GM12878 (cell line): Measurements from ENCODE around the gene BTG1. TPM values are rescaled to one million over a fixed set of nuclear protein-coding genes. Genes with fewer than 3 reads are reported as not detected.

Experiments used
- ATAC-seq: fragments of 200-7000 bp; cut with Tn5 transposase; 3 replicates; pipeline ENCODE4 v1.9.1; 2020; ENCODE audit warnings: mild to moderate bottlenecking, moderate library complexity
- BruUV-seq: library from RNA; stranded (reverse); fragments of 400-500 nt; replicated peaks from 2 replicates; lab custom pipeline; 2021; lab: Mats Ljungman, UMichigan
- CTCF ChIA-PET: fragments of 300-600 bp; sonication (Branson Sonifier 250); formaldehyde crosslinking; extraction: SDS; loops from one replicate; lab custom pipeline; 2021; ENCODE audit warnings: inconsistent platforms; lab: Yijun Ruan, JAX
- POLR2A ChIA-PET: fragments of 350-600 bp; formaldehyde crosslinking; extraction: SDS; loops from one replicate; lab custom pipeline; 2021; ENCODE audit warnings: inconsistent platforms; lab: Charles Lee
- RAD21 ChIA-PET: fragments of 300-600 bp; sonication (Branson Sonifier 250); formaldehyde crosslinking; loops from one replicate; lab custom pipeline; 2023; ENCODE audit warnings: antibody characterized with exemption; ENCODE audit not compliant: unreplicated experiment; lab: Charles Lee
- SMC1A ChIA-PET: fragments of 300-600 bp; sonication (Branson Sonifier 250); formaldehyde crosslinking; loops from one replicate; lab custom pipeline; 2023; ENCODE audit not compliant: unreplicated experiment, uncharacterized antibody; lab: Charles Lee
- DNase-seq: peaks from one replicate; pipeline ENCODE4 v3.0.0-alpha.2; 2011; ENCODE audit warnings: low read depth, low spot score
- FAIRE-seq: peaks from 3 replicates; lab custom pipeline; 2011; peaks lifted over from hg19 to GRCh38; lab: Jason Lieb, UNC
- H2AFZ ChIP-seq: 2 replicates; pipeline ENCODE4 v1.6.0; 2011; ENCODE audit warnings: low read depth, low read length, control low read depth; ENCODE audit not compliant: control insufficient read depth
- H3K27ac ChIP-seq: 2 replicates; pipeline ENCODE4 v1.5.1; 2011; ENCODE audit warnings: control low read depth; ENCODE audit not compliant: control insufficient read depth, insufficient read depth
- H3K27me3 ChIP-seq, 2 experiments: replicated peaks in 1 of 2; 2 replicates each; pipeline versions ENCODE4 v1.6.0 to v1.6.1; 2011; ENCODE audit warnings: low read length in 1 of 2; ENCODE audit not compliant: control insufficient read depth in 2 of 2, insufficient read depth in 2 of 2
- H3K36me3 ChIP-seq, 2 experiments: 2 replicates each; pipeline ENCODE4 v1.5.1; 2011; ENCODE audit warnings: low read length in 1 of 2; ENCODE audit not compliant: control insufficient read depth in 2 of 2, insufficient read depth in 2 of 2
- H3K4me1 ChIP-seq: 2 replicates; pipeline ENCODE4 v1.6.1; 2011; ENCODE audit warnings: mild to moderate bottlenecking, low read length, moderate library complexity, mixed read lengths; ENCODE audit not compliant: control insufficient read depth, insufficient read depth
- H3K4me2 ChIP-seq: 2 replicates; pipeline ENCODE4 v1.6.0; 2011; ENCODE audit warnings: control low read depth; ENCODE audit not compliant: control insufficient read depth, insufficient read depth
- H3K4me3 ChIP-seq: fragments of 200-600 bp; sonication (generic); 2 replicates; pipeline ENCODE4 v1.5.1; 2016
- H3K79me2 ChIP-seq: 2 replicates; pipeline ENCODE4 v1.6.0; 2011; ENCODE audit warnings: low read length; ENCODE audit not compliant: control insufficient read depth, insufficient read depth
- H3K9ac ChIP-seq: 2 replicates; pipeline ENCODE4 v1.8.0; 2011; ENCODE audit warnings: low read length, control low read depth, mixed read lengths; ENCODE audit not compliant: control insufficient read depth, insufficient read depth
- H3K9me3 ChIP-seq: replicated peaks from 3 replicates; pipeline ENCODE4 v1.5.1; 2011; ENCODE audit warnings: mild to moderate bottlenecking, low read length; ENCODE audit not compliant: control insufficient read depth, insufficient read depth
- H4K20me1 ChIP-seq: 2 replicates; pipeline ENCODE4 v1.6.0; 2011; ENCODE audit not compliant: control insufficient read depth, insufficient read depth
- ASH2L ChIP-seq: fragments of 300-600, 200-600 bp; sonication (generic); IDR thresholded peaks from 2 replicates; pipeline ENCODE4 v1.6.1; 2017; ENCODE audit warnings: low read depth, mild to moderate bottlenecking, borderline replicate concordance
- BACH1 ChIP-seq: fragments of 450-650 bp; IDR thresholded peaks from 2 replicates; pipeline ENCODE4 v1.6.1; 2017; ENCODE audit warnings: mild to moderate bottlenecking, borderline replicate concordance
- CBX3 ChIP-seq: fragments of 200-600 bp; sonication (generic); IDR thresholded peaks from 2 replicates; pipeline ENCODE4 v1.6.1; 2016; ENCODE audit warnings: low read depth, borderline replicate concordance
- CREB1 ChIP-seq: IDR thresholded peaks from 2 replicates; pipeline ENCODE4 v1.6.1; 2012; ENCODE audit warnings: low read depth, mild to moderate bottlenecking, inconsistent platforms
- ESRRA ChIP-seq: IDR thresholded peaks from 2 replicates; pipeline ENCODE4 v1.6.1; 2012; ENCODE audit warnings: mild to moderate bottlenecking, low read length, improper control_type of control experiment
- ETV6 ChIP-seq, 2 experiments: fragments of 450-650 bp in 1 of 2; IDR thresholded peaks in 1 of 2; conservative IDR thresholded peaks in 1 of 2; 2 replicates each; pipeline ENCODE4 v1.6.1; 2014; ENCODE audit warnings: antibody characterized with exemption in 1 of 2, borderline replicate concordance in 1 of 2, low read depth in 1 of 2, mild to moderate bottlenecking in 1 of 2, moderate library complexity in 1 of 2
- FOS ChIP-seq: IDR thresholded peaks from 3 replicates; pipeline ENCODE4 v1.6.1; 2011; ENCODE audit warnings: borderline replicate concordance; ENCODE audit not compliant: insufficient read length; ENCODE audit errors: extremely low read depth
- HCFC1 ChIP-seq: fragments of 150-350 bp; IDR thresholded peaks from 2 replicates; pipeline ENCODE4 v1.6.1; 2014; ENCODE audit warnings: low read length
- IRF4 ChIP-seq: IDR thresholded peaks from 2 replicates; pipeline ENCODE4 v1.6.1; 2011; ENCODE audit warnings: low read depth, low read length
- KAT2A ChIP-seq: conservative IDR thresholded peaks from 2 replicates; pipeline ENCODE4 v1.6.1; 2011; ENCODE audit warnings: low read depth, low read length; ENCODE audit not compliant: control insufficient read depth
- NFIC ChIP-seq: IDR thresholded peaks from 2 replicates; pipeline ENCODE4 v1.6.1; 2012; ENCODE audit warnings: low read depth, mild to moderate bottlenecking, inconsistent platforms, low read length, moderate library complexity
- NFYB ChIP-seq: IDR thresholded peaks from 2 replicates; pipeline ENCODE4 v1.6.1; 2011; ENCODE audit warnings: low read depth, mild to moderate bottlenecking, low read length, improper control_type of control experiment, moderate library complexity; ENCODE audit not compliant: insufficient read depth
- POLR2AphosphoS5 ChIP-seq: IDR thresholded peaks from 2 replicates; pipeline ENCODE4 v1.6.1; 2011; ENCODE audit warnings: mild to moderate bottlenecking, low read length, inconsistent platforms
- RBBP5 ChIP-seq: fragments of 200-600 bp; sonication (generic); conservative IDR thresholded peaks from 2 replicates; pipeline ENCODE4 v1.6.1; 2016
- RUNX3 ChIP-seq: IDR thresholded peaks from 2 replicates; pipeline ENCODE4 v1.6.1; 2012; ENCODE audit warnings: low read length, inconsistent platforms
- YBX1 ChIP-seq: fragments of 450-650 bp; IDR thresholded peaks from 2 replicates; pipeline ENCODE4 v1.6.1; 2016; ENCODE audit warnings: antibody characterized with exemption
- in situ Hi-C: fragments of 300-500 bp; cut with MboI; formaldehyde crosslinking; loops from 9 replicates; pipeline ENCODE4 v1.14.3; 2018; ENCODE audit warnings: mixed read lengths
- intact Hi-C: fragments of 100-400 bp; cut with micrococcal nuclease; formaldehyde crosslinking; loops from one replicate; pipeline ENCODE4 v1.14.2; 2022; ENCODE audit not compliant: unreplicated experiment
- polyA plus RNA-seq, 11 experiments: library from polyadenylated mRNA; depleted of rRNA in 4 of 11; unstranded in 6 of 11; stranded (reverse) in 5 of 11; fragments of >200 nt; fragmentation: Nextera tagmentation in 4 of 11; fragmentation: Illumina TruSeq in 1 of 11; extraction: Ambion mirVana in 4 of 11; extraction: Trizol in 1 of 11; gene quantifications; 1 replicate in 1 of 11; 2 replicates in 10 of 11; pipeline versions ENCODE4 v1.2.1 to v1.2.3, GENCODE V29; 2011 to 2016; ENCODE audit warnings: inconsistent platforms in 2 of 11, missing spikeins in 2 of 11, low read depth in 1 of 11
- total RNA-seq, 4 experiments: library from RNA; depleted of rRNA in 3 of 4; stranded (reverse); fragments of >200 nt in 3 of 4; fragmentation: Illumina TruSeq in 1 of 4; extraction: Trizol in 1 of 4; gene quantifications; 2 replicates each; pipeline versions ENCODE4 v1.2.1 to v1.2.3, GENCODE V29; 2013 to 2021
- TF ChIP-seq, protein P1 (sequence below): fragments of 450-650 bp; IDR thresholded peaks from 2 replicates; pipeline ENCODE4 v1.6.1; 2017; ENCODE audit warnings: low read depth, mild to moderate bottlenecking, moderate library complexity
- TF ChIP-seq, protein P2 (sequence below): IDR thresholded peaks from 2 replicates; pipeline ENCODE4 v1.6.1; 2012; ENCODE audit warnings: low read length, inconsistent platforms

The BTG1 gene
- total and polyA plus RNA-seq, 10 of the 15 experiments (the other 5 are each of a cell fraction or from before 2014, with no cell fraction given) = 23.7 to 194 (median 56.4) TPM

DNA sequence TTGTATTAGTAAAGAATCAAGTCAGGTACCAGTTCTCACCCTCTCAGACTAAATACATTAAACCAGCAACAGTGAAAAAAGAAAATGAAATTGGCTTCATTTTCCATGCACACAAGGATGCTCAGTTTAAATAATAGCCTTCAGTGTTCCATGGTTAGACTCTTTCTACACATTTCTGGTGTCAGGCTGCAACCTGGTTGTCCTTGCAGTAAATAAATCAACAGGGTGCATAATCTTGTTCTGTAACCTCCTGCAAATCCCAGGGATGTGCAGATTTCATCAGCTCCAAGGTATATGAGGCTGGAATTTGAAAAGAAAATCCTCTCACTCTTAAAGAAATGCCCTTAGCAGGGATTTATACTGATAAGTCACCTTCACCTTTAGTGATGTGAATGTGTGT is 46.7 kb upstream of the BTG1 start:
- no peaks in the 10 kb centered on the region for H3K36me3 ChIP-seq
- no peak overlapping the region for H3K4me3 ChIP-seq
- H3K27me3 ChIP-seq = no peaks in the 10 kb centered on the region
- ATAC-seq = no peak; the same call in 1 of the 3 replicates
- peaks cover 3% of the 10 kb centered on the region; the same call in 2 of the 3 replicates for H3K9me3 ChIP-seq
- no peaks in the 10 kb centered on the region for H4K20me1 ChIP-seq
- in situ Hi-C loops = no loop called here
- no TSS peak for BruUV-seq
- no peak for TF ChIP-seq YBX1
- no peak for TF ChIP-seq NFIC
- no peak for TF ChIP-seq KAT2A
- TF ChIP-seq, protein P1, sequence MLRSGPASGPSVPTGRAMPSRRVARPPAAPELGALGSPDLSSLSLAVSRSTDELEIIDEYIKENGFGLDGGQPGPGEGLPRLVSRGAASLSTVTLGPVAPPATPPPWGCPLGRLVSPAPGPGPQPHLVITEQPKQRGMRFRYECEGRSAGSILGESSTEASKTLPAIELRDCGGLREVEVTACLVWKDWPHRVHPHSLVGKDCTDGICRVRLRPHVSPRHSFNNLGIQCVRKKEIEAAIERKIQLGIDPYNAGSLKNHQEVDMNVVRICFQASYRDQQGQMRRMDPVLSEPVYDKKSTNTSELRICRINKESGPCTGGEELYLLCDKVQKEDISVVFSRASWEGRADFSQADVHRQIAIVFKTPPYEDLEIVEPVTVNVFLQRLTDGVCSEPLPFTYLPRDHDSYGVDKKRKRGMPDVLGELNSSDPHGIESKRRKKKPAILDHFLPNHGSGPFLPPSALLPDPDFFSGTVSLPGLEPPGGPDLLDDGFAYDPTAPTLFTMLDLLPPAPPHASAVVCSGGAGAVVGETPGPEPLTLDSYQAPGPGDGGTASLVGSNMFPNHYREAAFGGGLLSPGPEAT = no peak
- TF ChIP-seq FOS = no peak
- TF ChIP-seq IRF4 = no peak
- TF ChIP-seq ESRRA = no peak
- TF ChIP-seq ETV6 (conservative IDR thresholded peaks at IDR 0.05 in 1 of 2, IDR thresholded peaks at IDR 0.05 in 1 of 2; ENCODE audit: borderline replicate concordance in 1 of 2, low read depth in 1 of 2) = no peak
- TF ChIP-seq CREB1 = no peak
- TF ChIP-seq POLR2AphosphoS5 = no peak
- no peak for TF ChIP-seq RBBP5
- TF ChIP-seq, protein P2, sequence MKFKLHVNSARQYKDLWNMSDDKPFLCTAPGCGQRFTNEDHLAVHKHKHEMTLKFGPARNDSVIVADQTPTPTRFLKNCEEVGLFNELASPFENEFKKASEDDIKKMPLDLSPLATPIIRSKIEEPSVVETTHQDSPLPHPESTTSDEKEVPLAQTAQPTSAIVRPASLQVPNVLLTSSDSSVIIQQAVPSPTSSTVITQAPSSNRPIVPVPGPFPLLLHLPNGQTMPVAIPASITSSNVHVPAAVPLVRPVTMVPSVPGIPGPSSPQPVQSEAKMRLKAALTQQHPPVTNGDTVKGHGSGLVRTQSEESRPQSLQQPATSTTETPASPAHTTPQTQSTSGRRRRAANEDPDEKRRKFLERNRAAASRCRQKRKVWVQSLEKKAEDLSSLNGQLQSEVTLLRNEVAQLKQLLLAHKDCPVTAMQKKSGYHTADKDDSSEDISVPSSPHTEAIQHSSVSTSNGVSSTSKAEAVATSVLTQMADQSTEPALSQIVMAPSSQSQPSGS = no peak
- no peak for TF ChIP-seq BACH1
- TF ChIP-seq ASH2L = no peak
- no peak for TF ChIP-seq RUNX3
- no peak for TF ChIP-seq CBX3
- no peak for TF ChIP-seq NFYB
- no peak for TF ChIP-seq HCFC1
- no peaks in the 10 kb centered on the region for H3K79me2 ChIP-seq
- ChIA-PET SMC1A (interaction anchor here (0.9 to 1.1 kb wide), 2 partner anchors 9 to 35 kb away, joined by 3 to 10 read pairs; no protein-coding TSS in a partner anchor), CTCF (interaction anchor here (1.1 kb wide), 1 partner anchor 49 kb away, joined by 3 read pairs; no protein-coding TSS in a partner anchor), POLR2A (interaction anchor here (0.7 to 1.0 kb wide), 2 partner anchors 17 to 277 kb away, joined by 5 to 7 read pairs; no protein-coding TSS in a partner anchor), RAD21 (interaction anchor here (0.9 kb wide), 1 partner anchor 171 kb away, joined by 3 read pairs; no protein-coding TSS in a partner anchor)
- H3K9ac ChIP-seq = no peak overlapping the region
- DNase-seq = no peak
- intact Hi-C loops = no loop called here
- no peak overlapping the region; the same call in 1 of the 2 replicates for H2AFZ ChIP-seq
- H3K4me2 ChIP-seq = no peak overlapping the region
- peaks cover 2% of the 10 kb centered on the region for H3K4me1 ChIP-seq
- FAIRE-seq = no peak
- no peak overlapping the region for H3K27ac ChIP-seq
